NT2/D1 (cell line): ENCODE results near the gene DMD.

Experiments used
- DNase-seq: peaks from one replicate; pipeline ENCODE4 v3.0.0-alpha.2; 2011; ENCODE audit warnings: low read depth, low spot score
- H3K27me3 ChIP-seq: 2 replicates; pipeline ENCODE4 v1.6.0; 2011; ENCODE audit warnings: mild to moderate bottlenecking; ENCODE audit not compliant: insufficient read length, insufficient read depth
- H3K36me3 ChIP-seq: 2 replicates; pipeline ENCODE4 v1.6.1; 2011; ENCODE audit warnings: mild to moderate bottlenecking, low read length, mixed read lengths; ENCODE audit not compliant: insufficient read depth, insufficient read length
- H3K4me1 ChIP-seq: 2 replicates; pipeline ENCODE4 v1.5.1; 2011; ENCODE audit not compliant: insufficient read depth, insufficient read length
- H3K4me3 ChIP-seq: 2 replicates; pipeline ENCODE4 v1.5.1; 2011; ENCODE audit warnings: low read depth; ENCODE audit not compliant: insufficient read length
- H3K9ac ChIP-seq: 2 replicates; pipeline ENCODE4 v1.6.0; 2011; ENCODE audit warnings: low read depth; ENCODE audit not compliant: insufficient read length
- H3K9me3 ChIP-seq: 2 replicates; pipeline ENCODE4 v1.5.1; 2011; ENCODE audit warnings: mild to moderate bottlenecking, low read length; ENCODE audit not compliant: insufficient read depth
- SUZ12 ChIP-seq: IDR thresholded peaks from 2 replicates; pipeline ENCODE4 v1.6.1; 2011; ENCODE audit not compliant: insufficient read length, insufficient read depth; ENCODE audit errors: extremely low read depth
- YY1 ChIP-seq: IDR thresholded peaks from 2 replicates; pipeline ENCODE4 v1.6.1; 2011; ENCODE audit not compliant: insufficient read length, insufficient read depth
- ZNF274 ChIP-seq: IDR thresholded peaks from 2 replicates; pipeline ENCODE4 v1.6.1; 2011; ENCODE audit warnings: mild to moderate bottlenecking, low read depth, low read length

The DMD gene

GRCh38 chrX:31329298-31329697, 1882.1 kb downstream of the DMD start:
- H3K27me3 ChIP-seq, result no peaks in the 10 kb centered on the region
- H3K4me3 ChIP-seq, result no peak overlapping the region
- H3K9ac ChIP-seq, result no peak overlapping the region
- no peak for DNase-seq
- H3K4me1 ChIP-seq, result no peaks in the 10 kb centered on the region
- no peaks in the 10 kb centered on the region for H3K9me3 ChIP-seq
- no peaks in the 10 kb centered on the region for H3K36me3 ChIP-seq
- TF ChIP-seq ZNF274 (no peak), YY1 (no peak), SUZ12 (no peak)

- H3K4me3 ChIP-seq, result no peak overlapping the region
- DNase-seq, result no peak
- no peaks in the 10 kb centered on the region for H3K36me3 ChIP-seq
- TF ChIP-seq ZNF274, result no peak
- no peak for TF ChIP-seq SUZ12
- TF ChIP-seq YY1, result no peak
- no peaks in the 10 kb centered on the region for H3K27me3 ChIP-seq
- H3K9me3 ChIP-seq, result no peaks in the 10 kb centered on the region
- H3K4me1 ChIP-seq, result no peaks in the 10 kb centered on the region
- no peak overlapping the region for H3K9ac ChIP-seq
Measured at GRCh38 chrX:31323658-31324057, 1887.7 kb downstream of the DMD start.

DNA sequence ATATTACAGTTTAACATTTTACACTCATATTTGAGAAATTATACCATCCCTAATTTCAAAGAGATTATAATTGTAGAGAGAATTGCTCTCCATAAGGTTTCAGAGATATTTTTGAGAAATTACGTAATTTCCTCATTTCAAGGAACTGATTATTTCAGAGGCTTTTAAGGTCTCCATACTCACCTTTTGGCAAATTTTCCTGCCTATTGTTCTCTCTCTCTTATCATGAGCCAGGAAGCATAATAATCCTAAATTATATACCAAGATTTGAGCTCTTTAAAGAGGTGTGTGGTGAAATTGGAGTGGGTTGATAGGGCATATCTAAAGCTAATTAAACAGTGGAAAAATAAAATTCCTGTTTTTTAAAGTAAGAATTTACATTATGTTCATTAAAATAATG, 1890.6 kb downstream of the DMD start:
- H3K4me3 ChIP-seq, result no peak overlapping the region
- no peak for TF ChIP-seq ZNF274
- no peak for TF ChIP-seq YY1
- TF ChIP-seq SUZ12, result no peak
- H3K4me1 ChIP-seq, result no peaks in the 10 kb centered on the region
- H3K27me3 ChIP-seq, result no peaks in the 10 kb centered on the region
- H3K36me3 ChIP-seq, result no peaks in the 10 kb centered on the region
- H3K9me3 ChIP-seq, result no peaks in the 10 kb centered on the region
- no peak for DNase-seq
- H3K9ac ChIP-seq, result no peak overlapping the region

DNA sequence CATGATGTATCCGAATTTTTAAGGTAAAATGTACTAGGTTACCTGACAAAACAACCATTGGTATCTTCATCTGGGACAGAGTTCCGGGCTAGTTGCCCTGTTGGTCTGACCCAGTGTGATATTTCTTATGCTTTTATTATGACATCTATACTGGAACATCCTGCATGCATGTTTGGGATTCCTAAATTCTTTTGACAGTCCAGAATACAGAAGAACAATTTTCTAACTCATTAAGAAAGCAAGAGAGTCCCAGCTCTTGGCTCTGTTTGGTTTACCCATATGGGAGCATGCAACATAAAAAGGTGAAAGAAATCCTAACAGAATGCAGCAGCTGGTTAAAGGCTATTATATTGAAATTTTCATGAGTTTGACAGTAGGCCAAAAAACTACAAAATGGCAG, 1891.8 kb downstream of the DMD start:
- Histone ChIP-seq H3K4me3 (no peak overlapping the region), H3K9ac (no peak overlapping the region), H3K4me1 (no peaks in the 10 kb centered on the region), H3K27me3 (no peaks in the 10 kb centered on the region), H3K9me3 (no peaks in the 10 kb centered on the region), H3K36me3 (no peaks in the 10 kb centered on the region)
- DNase-seq, result no peak
- TF ChIP-seq YY1 (no peak), SUZ12 (no peak), ZNF274 (no peak)

GRCh38 chrX:31318866-31319265, 1892.5 kb downstream of the DMD start:
- H3K27me3 ChIP-seq, result no peaks in the 10 kb centered on the region
- H3K36me3 ChIP-seq, result no peaks in the 10 kb centered on the region
- no peak overlapping the region for H3K9ac ChIP-seq
- no peak for DNase-seq
- H3K9me3 ChIP-seq, result no peaks in the 10 kb centered on the region
- no peaks in the 10 kb centered on the region for H3K4me1 ChIP-seq
- no peak for TF ChIP-seq ZNF274
- no peak for TF ChIP-seq SUZ12
- TF ChIP-seq YY1, result no peak
- no peak overlapping the region for H3K4me3 ChIP-seq

DNA sequence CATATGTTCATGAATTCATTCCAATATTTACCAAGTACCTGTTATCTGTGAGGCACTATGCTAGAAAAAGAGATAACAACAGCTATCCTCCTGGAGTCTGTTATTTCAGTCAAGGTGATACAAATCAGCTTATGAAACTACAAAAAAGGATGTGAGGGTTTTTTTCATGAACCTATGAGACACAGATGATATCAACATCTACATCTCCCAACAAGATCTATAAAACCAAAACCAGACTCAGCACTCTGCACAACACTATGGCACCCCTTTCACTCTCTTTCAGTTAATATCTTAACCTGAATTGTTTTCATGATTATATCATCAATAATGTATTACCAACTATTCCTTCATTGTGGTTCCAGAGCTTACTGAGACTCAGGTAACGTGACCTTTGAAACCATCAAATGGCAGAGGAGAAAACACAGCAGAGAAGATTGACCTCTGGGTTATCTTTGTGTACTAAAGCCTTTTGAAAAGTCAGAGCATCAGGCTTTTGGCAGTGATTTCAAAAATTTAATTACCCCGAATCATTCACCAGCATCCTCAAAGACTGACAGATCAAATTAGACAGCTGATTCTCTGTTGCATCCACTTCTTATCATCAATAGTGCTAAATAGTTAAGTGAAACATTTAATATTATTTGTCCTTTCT, 1894.9 kb downstream of the DMD start:
- no peaks in the 10 kb centered on the region for H3K4me1 ChIP-seq
- no peak for DNase-seq
- TF ChIP-seq ZNF274, result no peak
- TF ChIP-seq SUZ12, result no peak
- no peak for TF ChIP-seq YY1

DNA sequence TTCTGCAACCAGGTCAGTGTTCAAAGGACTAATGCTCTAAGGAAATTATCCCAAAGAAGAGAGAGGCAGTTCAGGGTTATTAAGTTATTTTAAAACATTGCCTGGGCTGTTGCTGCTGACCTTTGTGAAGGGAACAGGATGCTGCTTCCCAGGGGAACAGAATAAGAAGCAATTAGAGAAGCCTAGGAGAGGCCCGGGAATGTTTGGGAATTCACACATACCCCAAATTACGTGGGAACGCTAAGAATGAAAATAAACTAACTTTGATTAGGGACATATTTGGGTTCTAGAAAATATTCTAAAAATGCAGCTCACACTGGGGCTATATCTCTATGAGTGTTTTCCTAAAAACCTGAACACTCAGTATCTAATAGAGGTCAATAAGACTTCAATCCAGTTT, 1896.4 kb downstream of the DMD start:
- TF ChIP-seq SUZ12, result no peak
- no peak for TF ChIP-seq YY1
- TF ChIP-seq ZNF274, result no peak
- Histone ChIP-seq H3K9ac (no peak overlapping the region), H3K4me3 (no peak overlapping the region)

More for the DNA sequence above, 1894.9 kb downstream of the DMD start:
- no peak overlapping the region for H3K4me3 ChIP-seq
- H3K36me3 ChIP-seq, result no peaks in the 10 kb centered on the region
- no peak overlapping the region for H3K9ac ChIP-seq
- no peaks in the 10 kb centered on the region for H3K27me3 ChIP-seq
- no peaks in the 10 kb centered on the region for H3K9me3 ChIP-seq

More for the DNA sequence above, 1896.4 kb downstream of the DMD start:
- Histone ChIP-seq H3K36me3 (no peaks in the 10 kb centered on the region), H3K4me1 (no peaks in the 10 kb centered on the region), H3K27me3 (no peaks in the 10 kb centered on the region), H3K9me3 (peaks cover 3% of the 10 kb centered on the region; the same call in 1 of the 2 replicates)
- no peak for DNase-seq
